Heart right ventricle (tissue), 16 donors: ENCODE data around the gene SV2B. TPM values are rescaled to one million over a fixed set of nuclear protein-coding genes. Genes with fewer than 3 reads are reported as not detected.

Experiments used
- ATAC-seq, 8 donors: fragments of 200-7000 bp; cut with Tn5 transposase; one replicate each; pipeline ENCODE4 v1.9.1; 2020; ENCODE audit warnings: mild to moderate bottlenecking in 8 of 8, moderate library complexity in 8 of 8, moderate number of reproducible peaks in 1 of 8
- DNase-seq, 2 donors: peaks; one replicate each; pipeline ENCODE4 v3.0.0-alpha.2; 2020
- H3K27ac ChIP-seq, 10 donors: fragments of 200-600 bp; sonication (generic) in 2 of 10; one replicate each; pipeline versions ENCODE4 v1.5.0 to v1.8.0; 2020 to 2022; ENCODE audit warnings: mild to moderate bottlenecking in 3 of 10
- H3K27me3 ChIP-seq, 7 donors: fragments of 200-600 bp; one replicate each; pipeline ENCODE4 v1.8.0; 2021 to 2022; ENCODE audit warnings: mild to moderate bottlenecking in 2 of 7
- H3K36me3 ChIP-seq, 9 donors: fragments of 200-600 bp; sonication (generic) in 1 of 9; one replicate each; pipeline versions ENCODE4 v1.5.0 to v1.8.0; 2020 to 2022; ENCODE audit warnings: mild to moderate bottlenecking in 2 of 9
- H3K4me1 ChIP-seq, 9 donors: fragments of 200-600 bp; sonication (generic) in 1 of 9; one replicate each; pipeline versions ENCODE4 v1.5.0 to v1.8.0; 2020 to 2022; ENCODE audit warnings: mild to moderate bottlenecking in 4 of 9
- H3K4me3 ChIP-seq, 10 donors: fragments of 200-600 bp; sonication (generic) in 2 of 10; one replicate each; pipeline versions ENCODE4 v1.5.0 to v1.8.0; 2020 to 2022; ENCODE audit warnings: mild to moderate bottlenecking in 7 of 10, moderate library complexity in 2 of 10
- H3K9me3 ChIP-seq, 11 donors: fragments of 200-600 bp in 10 of 11; sonication (generic) in 2 of 11; one replicate each; pipeline versions ENCODE4 v1.5.0 to v1.8.0; 2013 to 2022; ENCODE audit warnings: mild to moderate bottlenecking in 2 of 11, control low read depth in 1 of 11, moderate library complexity in 1 of 11
- WGBS, 2 donors: extraction: QIAGEN DNeasy Blood & Tissue Kit; methylation state at CpG; one replicate each; pipeline ENCODE4 v1.1.7; 2013; ENCODE audit warnings: inconsistent platforms in 1 of 2; 5-methylcytosine and 5-hydroxymethylcytosine counted together
- intact Hi-C, 10 donors: fragments of 100-400 bp; cut with DNase I; formaldehyde crosslinking; loops; one replicate each; pipeline versions ENCODE4 v1.11.1 to v1.14.2; 2022
- polyA plus RNA-seq, 2 donors: library from polyadenylated mRNA; stranded (reverse); fragments of 200-250 nt; gene quantifications; one replicate each; pipeline ENCODE4 v1.2.3, GENCODE V29; 2013
- total RNA-seq, 10 donors: library from RNA; stranded (reverse); fragmentation: NEBNext Ultra II Directional in 3 of 10; extraction: Animal tissue kit (Norgen Biotek cat#: 25700) in 3 of 10; gene quantifications; one replicate each; pipeline versions ENCODE4 v1.2.1 to v1.2.4, GENCODE V29; 2021 to 2023
- TF ChIP-seq, protein P1 (sequence below), 9 donors: fragments of 200-600 bp; sonication (generic) in 2 of 9; IDR thresholded peaks; one replicate each; pipeline versions ENCODE4 v1.5.0 to v1.8.0; 2021 to 2022; ENCODE audit warnings: antibody characterized with exemption in 9 of 9, mild to moderate bottlenecking in 5 of 9, moderate library complexity in 1 of 9
- donor health status: Arrhythmogenic right ventricular cardiomyopathy.
- donor health status: ischemic (EF 13 %, LVEDD 7.1; RV severe dilation, severe dysfunction).
- donor health status: healthy with polysubstance abuse.
- donor health status: DM: no; HTN: yes; CAD: no.
- donor health status: DM: no; HTN: no; CAD: no.
- donor health status: ischemic (EF 25% LVEDD 6.9; RV normal size, moderate dysfunction).
- donor health status: ischemic (EF 25% LVEDD 5.7; RV mildly dilated, moderate dysfunction).
- donor health status: healthy.
- donor health status: DM: yes; HTN: yes; CAD: no.
- donor health status: Ischemic cardiomyopathy.
- donor health status: ischemic (EF 35%, LVEDD 5.7; RV mildly dilated, moderate dysfunction).
- donor health status: nonischemic (EF 11% LVEDD 7.7; RV severe dilation, severe dysfunction).
- donor health status: DM: yes; HTN: yes; CAD: no.
- donor health status: PGD.
- donor health status: ischemic (EF 29% LVEDD 5.4; RV normal size, mild dysfunction).
- donor health status: nonischemic (EF 23%, LVEDD 6.1; RV moderate dilation, normal function).

SV2B gene
- total and polyA plus RNA-seq, 12 donors = 0.29 to 15.7 (median 1.5) TPM

DNA sequence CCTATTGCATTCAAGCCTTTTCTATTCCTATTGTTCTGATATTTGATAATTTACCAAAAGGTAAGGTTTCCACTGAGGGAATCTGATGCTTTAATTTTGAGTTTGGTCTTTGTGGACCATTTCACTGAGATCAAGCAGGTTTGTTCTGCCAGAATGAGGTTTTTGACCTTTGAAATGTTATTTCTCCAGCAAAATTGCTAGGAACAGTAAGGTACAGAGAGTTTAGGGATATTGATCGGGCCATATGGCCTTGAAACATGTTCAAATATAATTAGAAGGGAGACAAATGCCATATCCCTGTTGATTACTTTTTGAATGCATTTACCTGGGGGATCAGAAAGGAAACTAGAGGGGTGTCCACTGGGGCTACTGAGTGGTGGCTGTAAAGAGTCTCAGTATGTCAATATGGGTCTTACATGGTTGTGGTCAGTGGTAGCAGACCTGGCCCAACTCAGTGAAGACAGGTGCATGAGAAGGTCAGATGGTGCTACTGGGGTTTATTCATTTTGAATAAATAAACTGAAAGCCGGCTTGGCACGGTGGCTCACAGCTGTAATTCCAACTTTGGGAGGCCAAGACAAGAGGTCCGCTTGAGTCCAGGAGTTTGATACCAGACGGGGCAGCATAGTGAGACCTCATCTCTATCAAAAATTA is 100.2 kb downstream of the SV2B start:
- Histone ChIP-seq H3K36me3 (no peaks in the 10 kb centered on the region), H3K27ac (no peak overlapping the region), H3K4me3 (no peak overlapping the region), H3K27me3 (no peaks in the 10 kb centered on the region), H3K4me1 (peaks cover 0 to 5% (median 0%) of the 10 kb centered on the region in 9 donors), H3K9me3 (no peaks in the 10 kb centered on the region)
- ATAC-seq (no peak), DNase-seq (no peak)
- intact Hi-C loops = no loop called here
- WGBS, 2 donors = 84 to 95% methylated on average over 5 of the region's 5 CpGs
- TF ChIP-seq, protein P1, sequence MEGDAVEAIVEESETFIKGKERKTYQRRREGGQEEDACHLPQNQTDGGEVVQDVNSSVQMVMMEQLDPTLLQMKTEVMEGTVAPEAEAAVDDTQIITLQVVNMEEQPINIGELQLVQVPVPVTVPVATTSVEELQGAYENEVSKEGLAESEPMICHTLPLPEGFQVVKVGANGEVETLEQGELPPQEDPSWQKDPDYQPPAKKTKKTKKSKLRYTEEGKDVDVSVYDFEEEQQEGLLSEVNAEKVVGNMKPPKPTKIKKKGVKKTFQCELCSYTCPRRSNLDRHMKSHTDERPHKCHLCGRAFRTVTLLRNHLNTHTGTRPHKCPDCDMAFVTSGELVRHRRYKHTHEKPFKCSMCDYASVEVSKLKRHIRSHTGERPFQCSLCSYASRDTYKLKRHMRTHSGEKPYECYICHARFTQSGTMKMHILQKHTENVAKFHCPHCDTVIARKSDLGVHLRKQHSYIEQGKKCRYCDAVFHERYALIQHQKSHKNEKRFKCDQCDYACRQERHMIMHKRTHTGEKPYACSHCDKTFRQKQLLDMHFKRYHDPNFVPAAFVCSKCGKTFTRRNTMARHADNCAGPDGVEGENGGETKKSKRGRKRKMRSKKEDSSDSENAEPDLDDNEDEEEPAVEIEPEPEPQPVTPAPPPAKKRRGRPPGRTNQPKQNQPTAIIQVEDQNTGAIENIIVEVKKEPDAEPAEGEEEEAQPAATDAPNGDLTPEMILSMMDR (IDR thresholded peaks at IDR 0.05) = no peak

DNA sequence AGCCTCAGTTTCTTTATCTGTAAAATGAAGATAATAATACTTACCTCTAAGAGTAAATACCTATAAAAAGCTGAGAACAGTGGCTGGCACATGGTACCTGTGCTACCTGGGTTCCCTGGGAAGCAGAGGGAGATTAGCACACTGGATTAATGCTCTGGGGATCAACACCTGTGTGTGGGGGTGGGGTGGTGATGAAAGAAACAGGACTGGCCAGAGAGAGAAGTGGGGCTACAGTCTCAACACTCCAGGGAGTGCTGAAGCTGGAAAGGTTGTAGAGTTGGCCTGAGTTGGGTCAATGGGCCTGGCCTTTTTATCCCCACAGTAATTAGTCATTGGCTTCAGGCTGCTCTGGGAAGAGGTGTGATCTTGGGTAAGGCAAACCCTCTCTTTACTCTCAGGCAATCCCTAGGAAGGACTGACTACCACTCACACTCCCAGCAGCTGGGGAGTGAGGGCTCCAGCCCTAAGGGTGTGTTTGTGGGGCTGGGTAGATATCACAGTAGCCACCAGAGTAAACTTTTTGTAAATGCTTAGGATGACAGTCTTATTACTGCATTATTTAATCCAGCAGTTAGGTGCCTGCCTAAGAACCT is 102.5 kb downstream of the SV2B start:
- Histone ChIP-seq H3K4me1 (peaks cover 0 to 5% (median 0%) of the 10 kb centered on the region in 9 donors), H3K27me3 (no peaks in the 10 kb centered on the region), H3K36me3 (no peaks in the 10 kb centered on the region), H3K4me3 (no peak overlapping the region), H3K9me3 (no peaks in the 10 kb centered on the region), H3K27ac (no peak overlapping the region)
- TF ChIP-seq, protein P1 (IDR thresholded peaks at IDR 0.05) = no peak
- intact Hi-C loops = no loop called here
- DNase-seq (no peak), ATAC-seq (no peak)

DNA sequence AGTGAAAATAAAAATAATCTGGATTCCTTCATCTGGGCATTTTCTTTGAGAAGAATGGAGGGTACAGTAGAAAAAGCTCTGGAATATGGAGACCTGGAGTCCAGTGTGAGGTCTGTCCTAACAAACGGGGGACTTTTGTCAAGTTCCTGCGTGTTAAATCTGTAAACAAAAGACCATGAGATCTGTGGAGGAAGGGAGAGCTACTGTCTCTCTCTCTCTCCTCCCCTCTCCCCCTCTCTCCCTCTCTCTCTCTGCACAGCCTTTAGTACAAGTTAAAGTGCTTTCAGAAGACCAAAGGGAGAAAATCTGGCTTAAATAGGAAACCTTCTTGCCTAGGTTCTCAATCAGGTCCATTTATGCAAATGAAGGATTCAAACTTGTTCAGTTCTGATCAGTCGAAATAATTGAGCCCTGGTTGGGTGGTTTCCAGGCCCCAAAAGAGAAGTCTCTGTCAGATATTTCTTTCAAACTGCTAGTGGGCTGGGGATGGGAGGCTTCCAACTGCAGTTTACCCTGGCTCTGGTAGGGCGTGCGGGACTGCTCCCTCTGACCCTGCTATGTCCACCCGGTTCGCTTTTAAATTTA is 103.7 kb downstream of the SV2B start:
- ATAC-seq = no peak
- H3K4me1 ChIP-seq = peaks cover 0 to 2% (median 0%) of the 10 kb centered on the region in 9 donors
- intact Hi-C loops = no loop called here
- H3K9me3 ChIP-seq = no peaks in the 10 kb centered on the region
- H3K36me3 ChIP-seq = no peaks in the 10 kb centered on the region
- TF ChIP-seq, protein P1 (IDR thresholded peaks at IDR 0.05) = no peak
- H3K27me3 ChIP-seq = peaks cover 0 to 1% (median 0%) of the 10 kb centered on the region in 7 donors
- WGBS, 2 donors = 68 to 70% methylated on average over 7 of the region's 7 CpGs
- no peak overlapping the region for H3K4me3 ChIP-seq
- H3K27ac ChIP-seq = no peak overlapping the region
- no peak for DNase-seq

DNA sequence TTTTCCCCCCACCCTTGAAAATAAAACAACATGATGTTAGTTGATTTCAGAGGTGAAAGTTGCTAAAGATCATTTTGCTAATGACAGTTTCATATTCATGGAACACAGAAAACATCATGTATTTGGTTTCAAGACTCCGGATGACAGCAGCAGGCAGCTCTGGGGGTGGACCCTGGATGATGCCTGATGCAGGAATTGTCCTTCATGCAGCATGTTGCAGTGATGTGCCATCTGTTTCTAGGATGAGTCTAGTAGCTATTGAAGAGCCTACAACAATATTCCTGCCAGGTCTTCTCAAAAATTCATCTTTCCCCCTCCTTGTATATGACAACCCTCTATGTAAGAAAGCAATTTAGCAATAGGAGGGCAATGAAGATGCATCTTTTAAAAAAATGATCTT is 108.3 kb downstream of the SV2B start:
- Histone ChIP-seq H3K4me3 (no peak overlapping the region), H3K27me3 (peaks cover 0 to 19% (median 0%) of the 10 kb centered on the region in 7 donors), H3K36me3 (no peaks in the 10 kb centered on the region), H3K9me3 (no peaks in the 10 kb centered on the region), H3K4me1 (no peaks in the 10 kb centered on the region), H3K27ac (no peak overlapping the region)
- TF ChIP-seq, protein P1 (IDR thresholded peaks at IDR 0.05) = no peak
- intact Hi-C loops = no loop called here
- DNase-seq (no peak), ATAC-seq (no peak)
- WGBS, 2 donors = 78 to 82% methylated on average over 1 of the region's 1 CpG
